HG02852 (cell line): ENCODE results near the gene OCIAD1.
A peak's percentile ranks its signal among the peaks of the same experiment; 100 is the strongest.
"Not testable (repeated sequence)": the region's sequence is repeated elsewhere in the genome, so short reads cannot be mapped to it uniquely, and the experiment has no call there.

Experiments used
- ATAC-seq: cut with Tn5 transposase; IDR thresholded peaks from one replicate; pipeline ENCODE4 v1.9.1; 2021; ENCODE audit warnings: mild to moderate bottlenecking, moderate library complexity; ENCODE audit not compliant: unreplicated experiment

The OCIAD1 gene

GRCh38 chr4:48889750-48890149 is 58.9 kb downstream of the OCIAD1 start:
- not testable (repeated sequence) for ATAC-seq

- no peak for ATAC-seq
These were observed 60.2 kb downstream of the OCIAD1 start for GRCh38 chr4:48891028-48891619.

GRCh38 chr4:48896845-48897244 is 66.0 kb downstream of the OCIAD1 start:
- ATAC-seq = no peak

- peak; percentile 75 for ATAC-seq
These were observed 68.0 kb downstream of the OCIAD1 start for GRCh38 chr4:48898733-48899431.

GRCh38 chr4:48899432-48899749 is 68.5 kb downstream of the OCIAD1 start:
- ATAC-seq = peak; percentile 26

GRCh38 chr4:48899950-48900349 is 69.1 kb downstream of the OCIAD1 start:
- no peak for ATAC-seq

- ATAC-seq = no peak
These were observed 70.3 kb downstream of the OCIAD1 start for GRCh38 chr4:48901196-48901595.

- no peak for ATAC-seq
These were observed 71.4 kb downstream of the OCIAD1 start for GRCh38 chr4:48902266-48902665.

GRCh38 chr4:48904101-48904500 is 73.2 kb downstream of the OCIAD1 start:
- ATAC-seq = no peak

GRCh38 chr4:48904541-48905142 is 73.8 kb downstream of the OCIAD1 start:
- ATAC-seq = no peak

- no peak for ATAC-seq
These were observed 74.6 kb downstream of the OCIAD1 start for GRCh38 chr4:48905363-48906015.

GRCh38 chr4:48906206-48907173 is 75.6 kb downstream of the OCIAD1 start, which contains the start of gene OCIAD2:
Gene OCIAD2 (minus strand): TSS chr4:48906774. CDS start chr4:48904549, 2,225 bp downstream.
- peak; percentile 95 for ATAC-seq

GRCh38 chr4:48907706-48908477 is 77.0 kb downstream of the OCIAD1 start:
- no peak for ATAC-seq

GRCh38 chr4:48908687-48909086 is 77.8 kb downstream of the OCIAD1 start:
- ATAC-seq = no peak

- no peak for ATAC-seq
These were observed 78.8 kb downstream of the OCIAD1 start for GRCh38 chr4:48909697-48910096.

GRCh38 chr4:48910511-48910910 is 79.6 kb downstream of the OCIAD1 start:
- no peak for ATAC-seq
